ENCODE results near the gene FGF8.

The FGF8 gene

DNA sequence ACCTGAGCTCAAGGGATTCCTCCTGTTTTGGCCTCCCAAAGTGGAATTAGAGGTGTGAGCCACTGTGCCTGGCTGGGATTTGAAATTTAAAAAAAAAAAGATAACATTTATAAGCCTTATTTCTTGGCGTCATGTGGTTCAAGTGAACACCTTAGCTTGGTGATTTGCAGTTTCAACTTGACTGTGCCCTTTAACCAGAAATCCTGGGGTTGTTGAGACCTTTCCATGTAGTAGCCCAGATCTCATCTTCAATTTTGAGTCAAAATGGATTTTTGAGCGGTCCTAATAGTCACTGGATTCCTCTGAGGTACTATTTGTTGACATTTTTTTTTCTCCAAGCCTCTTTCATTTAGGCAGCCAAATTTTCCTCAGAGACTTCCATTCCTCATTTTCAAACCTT is 51.5 kb downstream of the FGF8 start:
- no peak for DNase-seq

DNA sequence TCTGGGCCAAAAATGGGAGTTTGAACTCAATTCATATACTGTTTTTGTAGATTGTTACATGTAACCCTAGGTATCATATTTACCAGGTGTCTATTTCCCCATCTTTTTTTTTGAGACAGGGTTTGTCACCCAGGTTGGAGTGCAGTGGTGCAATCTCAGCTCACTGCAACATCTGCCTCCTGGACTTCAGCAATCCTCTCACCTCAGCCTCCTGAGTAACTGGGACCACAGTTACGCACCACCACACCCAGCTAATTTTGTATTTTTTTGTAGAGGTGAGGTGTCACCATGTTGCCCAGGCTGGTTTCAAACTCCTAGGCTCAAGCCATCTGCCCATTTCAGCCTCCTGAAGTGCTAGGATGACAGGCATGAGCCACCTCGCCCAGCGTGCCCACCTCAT is 52.7 kb downstream of the FGF8 start:
- DNase-seq = no peak

DNA sequence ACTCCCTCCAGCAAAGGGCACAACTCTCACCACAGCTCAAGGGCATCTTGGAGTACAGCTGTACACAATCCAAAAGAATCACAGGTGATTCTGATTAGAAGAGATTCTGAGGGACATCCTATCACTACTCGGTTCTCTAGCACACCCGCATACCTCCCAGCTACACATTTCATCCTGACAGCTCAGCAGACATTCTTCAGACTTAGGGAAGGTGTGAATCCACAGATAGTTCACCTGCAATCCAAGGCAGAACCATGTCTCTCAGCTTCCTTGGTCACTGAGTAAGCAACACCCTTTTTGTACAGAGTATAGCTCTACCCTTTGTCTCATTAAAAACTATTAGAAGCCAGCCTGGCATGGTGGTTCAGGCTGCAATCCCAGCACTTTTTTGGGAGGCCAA is 54.1 kb downstream of the FGF8 start:
- no peak for DNase-seq

DNA sequence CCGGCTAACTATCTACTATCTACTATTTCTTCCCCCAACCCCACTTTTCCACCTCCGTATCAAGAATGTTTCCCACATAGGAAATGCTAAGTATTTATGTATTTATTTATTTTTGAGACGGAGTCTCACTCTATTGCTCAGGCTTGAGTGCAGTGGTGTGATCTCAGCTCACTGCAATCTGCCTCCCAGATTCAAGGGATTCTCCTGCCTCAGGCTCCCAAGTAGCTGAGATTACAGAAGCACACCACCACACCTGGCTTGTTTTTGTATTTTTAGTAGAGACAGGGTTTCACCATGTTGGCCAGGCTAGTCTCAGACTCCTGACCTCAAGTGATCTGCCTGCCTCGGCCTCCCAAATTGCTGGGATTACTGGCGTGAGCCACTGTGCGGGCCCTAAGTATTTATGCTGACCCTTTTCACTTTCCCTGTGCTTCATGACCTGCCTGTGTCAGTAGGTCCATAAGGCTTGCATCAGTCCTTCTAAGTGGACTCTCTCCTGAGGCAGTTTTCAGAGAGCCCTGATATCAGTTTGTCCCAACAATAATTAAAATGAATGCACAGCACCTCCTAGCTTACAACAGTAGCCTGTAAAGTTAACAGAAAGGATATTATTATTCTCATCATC is 55.2 kb downstream of the FGF8 start:
- DNase-seq = no peak
